HG02588 (cell line): Measurements from ENCODE around the gene PAFAH1B1.
"Not testable (repeated sequence)": the region's sequence is repeated elsewhere in the genome, so short reads cannot be mapped to it uniquely, and the experiment has no call there.

Source experiments
- ATAC-seq: cut with Tn5 transposase; IDR thresholded peaks from one replicate; pipeline ENCODE4 v1.9.1; 2021; ENCODE audit warnings: mild to moderate bottlenecking, moderate library complexity; ENCODE audit not compliant: unreplicated experiment

PAFAH1B1 gene

DNA sequence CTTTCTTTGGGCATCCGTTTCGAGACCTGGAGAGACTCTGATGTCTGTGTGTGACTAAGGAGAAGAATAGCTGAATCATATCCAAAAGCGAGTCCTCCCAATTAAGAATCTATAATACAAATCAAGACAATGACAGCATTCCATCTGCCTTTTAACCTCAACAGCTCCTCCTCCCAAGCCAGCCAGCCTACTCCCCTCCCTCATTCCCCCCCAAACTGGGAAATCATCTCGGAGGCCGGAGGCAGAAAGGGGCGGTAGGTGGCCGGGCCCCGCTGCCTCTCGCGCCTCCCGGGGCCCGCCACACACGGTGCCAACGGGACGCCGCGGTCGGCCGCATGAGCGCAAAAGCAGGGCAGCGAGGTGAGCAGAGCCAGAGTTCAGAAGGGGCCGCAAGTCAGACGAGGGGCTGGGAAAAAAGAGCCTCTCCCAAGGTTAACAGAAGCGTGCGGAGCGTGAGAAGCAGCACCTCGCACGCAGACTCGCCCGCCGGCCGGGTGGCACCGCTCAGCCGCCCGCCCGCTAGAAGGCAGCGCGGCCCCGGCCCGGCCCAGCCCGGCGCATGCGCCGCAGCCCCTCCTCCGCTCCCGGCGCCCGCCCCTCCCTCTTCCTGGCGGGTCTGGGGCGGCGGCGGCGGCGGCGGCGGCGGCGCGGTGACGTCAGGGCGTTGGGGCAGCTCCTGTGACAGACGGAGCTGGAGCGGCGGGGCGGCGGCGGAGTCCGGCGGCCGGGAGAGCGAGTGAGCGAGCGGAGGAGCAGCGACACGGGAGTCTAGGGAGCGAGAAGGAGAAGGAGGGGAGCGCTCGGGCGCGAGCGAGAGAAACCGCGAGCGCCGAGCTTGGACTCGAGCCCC, at the start of gene PAFAH1B1:
Gene PAFAH1B1, plus strand, starts transcription at position 684 of the 850 bp plus-strand sequence. CDS start 44,635 bp downstream, outside the sequence.
- peak; percentile 77 for ATAC-seq

DNA sequence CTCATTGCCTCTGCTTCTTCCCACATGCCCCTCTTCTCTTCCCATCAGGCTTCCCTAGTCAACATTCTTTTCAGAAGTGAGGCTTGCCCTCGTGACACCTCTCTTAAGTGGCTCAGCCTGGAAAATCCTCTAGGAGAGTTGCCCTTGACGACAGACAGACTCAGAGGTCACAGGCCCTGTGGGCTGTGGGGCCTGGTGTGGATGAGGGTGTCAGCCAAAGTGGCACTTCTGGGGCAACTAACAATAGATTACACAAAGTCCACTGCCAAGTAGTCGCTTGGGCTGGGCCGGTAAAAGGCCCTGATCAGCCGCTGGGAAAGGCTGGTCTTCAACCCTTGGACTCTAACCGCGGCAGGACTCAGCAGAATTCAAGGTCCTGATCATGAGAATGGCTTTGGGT, 48.1 kb upstream of the PAFAH1B1 start:
- ATAC-seq, result no peak

DNA sequence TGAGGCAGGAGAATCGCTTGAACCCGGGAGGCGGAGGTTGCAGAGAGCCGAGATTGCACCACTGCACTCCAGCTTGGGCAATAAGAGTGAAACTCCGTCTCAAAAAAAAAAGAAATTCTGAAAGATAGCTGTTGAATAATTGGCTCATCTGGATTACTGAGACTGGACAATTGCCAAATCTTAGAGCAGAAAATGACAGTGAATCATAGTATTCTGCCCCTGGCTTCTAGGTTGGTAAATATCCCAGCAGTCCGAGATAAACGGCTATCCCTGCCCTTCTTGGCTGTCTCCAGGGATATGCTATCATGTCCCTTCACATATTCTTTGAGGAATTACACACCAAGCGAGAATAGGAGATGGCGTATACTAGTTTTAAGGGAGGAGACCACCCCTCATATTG, 46.3 kb upstream of the PAFAH1B1 start:
- ATAC-seq, result no peak

DNA sequence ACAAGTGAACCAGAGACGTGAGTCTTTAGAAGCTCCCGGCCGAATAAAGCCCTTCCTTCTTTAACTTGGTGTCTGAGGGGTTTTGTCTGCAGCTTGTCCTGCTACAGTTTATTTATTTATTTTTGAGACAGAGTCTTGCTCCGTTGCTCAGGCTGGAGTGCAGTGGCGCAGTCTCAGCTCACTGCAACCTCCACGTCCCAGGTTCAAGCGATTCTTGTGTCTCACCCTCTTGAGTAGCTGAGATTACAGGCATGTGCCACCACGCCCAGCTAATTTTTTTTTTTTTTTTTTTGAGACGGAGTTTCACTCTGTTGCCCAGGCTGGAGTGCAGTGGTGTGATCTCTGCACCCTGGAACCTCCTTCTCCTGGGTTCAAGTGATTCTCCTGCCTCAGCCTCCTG, 45.4 kb upstream of the PAFAH1B1 start:
- ATAC-seq, result not testable (repeated sequence)

DNA sequence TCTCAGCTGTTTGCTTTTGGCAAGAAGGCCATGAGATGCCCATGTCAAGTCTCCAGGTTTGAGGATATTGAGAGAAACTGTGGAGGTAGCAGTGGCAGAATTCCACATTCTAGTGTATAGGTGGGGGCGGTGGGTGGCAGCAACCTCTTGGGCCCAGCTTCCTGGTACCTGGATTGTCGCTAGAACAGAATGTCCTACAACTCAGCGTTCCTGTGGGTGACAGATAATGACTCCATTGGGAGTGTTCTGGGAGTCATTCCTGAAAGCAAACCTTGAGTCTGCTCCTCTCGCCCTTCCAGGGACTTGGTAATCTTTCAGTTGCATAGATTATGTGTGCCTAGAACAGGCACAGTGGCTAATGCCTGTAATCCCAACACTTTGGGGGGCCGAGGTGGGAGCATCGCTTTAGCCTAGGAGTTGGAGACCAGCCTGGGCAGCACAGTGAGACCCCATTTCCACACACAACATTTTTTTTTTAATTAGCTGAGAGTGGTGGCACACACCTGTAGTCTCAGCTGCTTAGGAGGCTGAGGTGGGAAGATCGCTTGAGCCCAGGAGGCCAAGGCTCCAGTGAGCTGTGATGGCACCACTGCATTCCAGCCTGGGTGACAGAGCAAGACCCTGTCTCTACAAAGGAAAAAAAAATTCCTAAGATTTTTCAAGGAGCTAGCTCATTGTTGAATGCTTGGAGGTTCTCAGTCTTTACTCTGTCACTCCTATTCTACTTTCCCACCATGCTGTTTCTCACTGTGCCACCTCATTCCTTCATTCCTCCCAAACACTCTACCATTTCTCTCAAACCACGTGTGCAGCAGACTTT, 43.9 kb upstream of the PAFAH1B1 start:
- no peak for ATAC-seq

DNA sequence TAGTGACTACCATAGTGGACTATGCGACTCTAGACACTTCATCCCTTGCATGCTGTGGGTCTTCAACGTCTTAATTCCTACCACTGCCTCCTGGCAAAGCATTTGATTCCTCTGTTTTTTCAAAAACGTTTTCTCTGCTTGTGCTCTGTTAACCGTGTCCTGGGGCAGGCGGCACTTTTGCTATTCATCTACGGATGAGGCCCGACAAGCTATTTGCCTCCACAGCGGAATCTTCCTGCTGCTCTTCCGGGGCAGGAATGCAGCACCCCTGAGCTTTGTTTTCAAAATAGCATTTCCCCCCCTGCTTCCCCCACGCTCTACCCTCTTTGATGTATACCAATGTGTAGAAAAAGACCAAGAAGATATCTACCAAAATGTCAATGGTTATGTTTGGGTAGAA, 42.0 kb upstream of the PAFAH1B1 start:
- no peak for ATAC-seq

DNA sequence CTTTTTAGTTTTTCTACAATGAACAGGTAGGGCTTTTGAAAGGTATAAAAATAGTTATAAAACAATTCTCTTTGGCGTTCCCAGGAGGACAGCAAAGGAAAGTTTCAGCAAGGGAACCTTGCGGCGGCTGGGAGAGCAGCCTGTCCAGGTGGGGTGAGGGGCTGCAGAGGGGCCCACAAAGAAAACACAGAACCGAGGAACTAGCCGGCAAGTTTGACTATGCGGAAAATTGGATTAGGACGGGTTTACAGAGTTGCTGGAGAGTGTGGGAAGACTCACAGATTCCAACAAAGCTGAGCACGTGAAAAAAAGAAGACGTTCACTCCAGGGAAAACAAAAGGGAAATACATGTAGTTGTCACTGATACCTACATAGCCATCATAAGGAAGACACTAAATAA, 41.5 kb upstream of the PAFAH1B1 start:
- no peak for ATAC-seq

DNA sequence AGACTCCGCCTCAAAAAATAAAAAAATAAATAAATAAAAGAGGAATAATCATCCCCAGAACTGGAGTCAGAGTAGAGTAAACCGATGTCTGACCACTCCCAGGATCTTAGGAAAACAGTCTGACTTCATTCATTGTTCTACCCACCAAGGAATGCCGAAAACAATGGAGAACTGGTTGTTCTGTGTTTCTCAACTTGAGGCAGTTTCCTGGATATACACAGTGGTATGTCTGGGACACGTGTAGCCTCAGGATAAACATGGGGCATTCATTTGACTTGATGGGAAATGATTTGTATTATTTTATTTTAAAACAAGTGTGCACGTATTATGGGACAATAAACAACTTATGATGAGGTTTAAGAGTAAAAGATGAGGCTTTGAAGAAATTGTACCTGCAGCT, 32.8 kb upstream of the PAFAH1B1 start:
- no peak for ATAC-seq

DNA sequence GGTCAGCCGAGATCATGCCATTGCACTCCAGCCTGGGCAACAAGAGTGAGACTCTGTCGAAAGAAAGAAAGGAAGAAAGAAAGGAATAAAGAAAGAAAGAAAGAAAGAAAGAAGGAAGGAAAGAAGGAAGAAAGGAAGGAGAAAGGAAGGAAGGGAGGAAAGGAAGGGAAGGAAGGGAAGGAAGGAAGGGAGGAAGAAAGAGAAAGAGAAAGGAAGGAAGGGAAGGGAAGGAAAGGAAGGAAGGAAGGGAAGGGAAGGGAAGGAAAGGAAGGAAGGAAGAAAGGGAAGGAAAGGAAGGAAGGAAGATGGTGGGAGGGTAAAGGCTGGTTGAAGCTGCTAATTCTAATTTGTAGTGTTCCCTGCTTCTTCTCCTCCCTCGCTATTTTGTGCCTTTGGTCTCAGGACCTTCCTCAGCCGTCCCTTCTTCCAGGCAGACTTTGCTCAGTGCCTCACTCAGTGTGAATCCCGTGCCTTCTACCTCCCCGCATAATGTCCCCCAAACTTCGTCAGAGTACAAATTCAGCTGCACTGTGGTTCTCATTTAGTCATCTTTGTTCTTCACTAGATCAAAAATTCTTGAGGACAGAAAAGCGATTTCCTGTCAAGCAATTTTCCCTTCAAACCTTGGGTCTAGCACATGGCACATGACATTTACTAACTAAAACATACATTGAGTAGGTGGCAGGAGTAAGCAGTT, 31.1 kb upstream of the PAFAH1B1 start:
- ATAC-seq, result no peak

DNA sequence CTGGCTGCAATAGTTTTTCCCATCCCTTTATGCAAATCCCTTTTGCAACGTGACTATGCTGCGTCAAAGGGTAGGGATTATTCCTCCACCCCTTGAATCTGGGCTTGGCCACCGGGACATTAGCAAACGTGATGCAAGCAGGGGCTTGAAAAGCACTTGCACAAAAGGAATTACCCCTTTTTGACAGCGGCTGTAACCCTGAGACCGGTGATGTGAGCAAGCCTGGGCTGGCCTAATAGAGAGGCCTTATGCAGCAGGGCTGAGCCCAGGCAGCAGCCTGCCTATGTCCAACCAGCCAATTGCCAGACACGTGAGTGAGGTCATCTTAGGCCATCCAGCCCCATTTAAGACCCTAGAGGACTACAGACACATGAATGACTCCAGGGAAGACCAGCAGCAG, 30.4 kb upstream of the PAFAH1B1 start:
- ATAC-seq, result no peak

DNA sequence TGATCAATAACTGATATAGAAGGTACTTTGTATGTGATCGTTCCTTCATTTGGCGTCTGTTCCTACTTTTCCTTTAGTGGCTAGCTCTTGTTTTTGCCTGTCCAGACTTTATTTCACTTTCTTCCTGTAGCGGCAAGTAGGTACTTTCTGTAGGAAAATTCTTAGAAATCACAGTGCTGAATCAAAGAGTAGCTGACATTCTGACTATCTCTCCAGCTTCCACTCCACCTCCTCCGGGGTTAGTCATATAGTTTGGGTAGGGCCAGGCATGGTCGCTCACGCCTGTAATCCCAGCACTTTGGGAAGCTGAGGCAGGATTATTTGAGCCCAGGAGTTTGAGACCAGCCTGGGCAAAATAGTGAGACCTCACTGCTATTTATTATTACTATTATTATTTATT, 29.9 kb upstream of the PAFAH1B1 start:
- ATAC-seq, result no peak

DNA sequence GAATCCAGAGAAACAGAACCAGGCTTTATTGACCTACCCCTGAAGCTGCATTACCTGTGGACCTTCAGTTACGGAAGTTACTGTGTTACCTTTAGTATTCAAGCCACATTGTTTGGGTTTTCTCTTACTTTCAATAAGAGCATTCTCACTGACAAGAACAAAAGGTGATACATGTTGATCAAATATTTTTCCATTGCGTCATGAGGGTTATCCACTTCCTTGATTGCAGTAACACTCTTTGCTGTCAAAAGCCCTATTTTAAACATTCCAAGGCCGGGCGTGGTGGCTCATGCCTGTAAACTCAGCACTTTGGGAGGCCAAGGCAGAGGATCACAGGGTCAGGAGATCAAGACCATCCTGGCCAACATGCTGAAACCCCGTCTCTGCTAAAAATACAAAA, 28.6 kb upstream of the PAFAH1B1 start:
- ATAC-seq, result no peak

DNA sequence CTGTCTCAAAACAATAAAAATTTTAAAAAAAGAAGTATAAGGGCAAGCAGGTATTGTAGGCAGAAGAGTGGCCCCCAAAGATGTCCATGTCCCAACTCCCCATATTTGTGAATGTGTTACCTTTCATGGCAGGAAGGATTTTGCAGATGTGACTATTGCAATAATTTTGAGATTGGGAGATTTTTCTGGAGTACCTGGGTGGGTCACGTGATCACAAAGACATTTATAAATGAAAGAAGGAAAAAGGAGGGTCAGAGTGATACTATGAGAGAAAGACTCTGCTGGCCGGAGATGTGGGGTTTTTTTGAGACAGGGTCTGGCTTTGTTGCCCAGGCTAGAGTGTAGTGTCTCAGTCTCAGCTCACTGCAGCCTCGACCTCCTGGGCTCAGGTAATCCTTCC, 27.4 kb upstream of the PAFAH1B1 start:
- ATAC-seq, result no peak

DNA sequence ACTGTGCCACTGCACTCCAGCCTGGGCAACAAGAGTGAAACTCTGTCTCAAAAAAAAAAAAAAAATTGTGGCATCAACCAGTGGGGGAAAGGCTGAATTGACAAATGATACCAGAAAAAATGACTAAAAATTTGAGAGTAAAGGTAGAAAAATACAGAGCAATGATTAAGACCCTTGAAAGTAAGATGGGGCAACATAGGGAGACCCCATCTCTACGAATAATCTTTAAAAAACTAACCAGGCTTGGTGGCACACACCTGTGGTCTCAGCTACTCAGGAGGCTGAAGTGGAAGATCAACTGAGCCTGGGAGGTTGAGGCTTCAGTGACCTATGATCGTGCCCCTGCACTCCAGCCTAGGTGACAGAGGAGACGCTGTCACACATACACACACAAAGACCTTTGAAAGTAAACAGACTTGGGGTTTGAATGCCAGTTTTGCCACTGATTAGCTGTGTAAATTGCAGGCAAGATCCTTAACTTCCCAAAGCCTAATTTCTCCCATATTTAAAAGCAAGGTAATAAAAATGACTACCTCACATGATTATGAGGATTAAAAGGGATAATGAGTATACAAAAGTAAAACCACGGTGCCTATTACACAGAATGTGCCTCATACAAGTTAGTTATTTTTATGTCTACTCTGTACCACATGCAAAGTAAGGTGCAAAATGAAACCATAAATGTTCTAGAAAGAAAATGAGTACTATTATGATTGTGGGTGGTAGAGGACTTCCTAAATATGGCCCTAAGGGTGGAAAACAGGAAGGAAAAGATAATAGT, 21.7 kb upstream of the PAFAH1B1 start:
- peak; percentile 71 for ATAC-seq

DNA sequence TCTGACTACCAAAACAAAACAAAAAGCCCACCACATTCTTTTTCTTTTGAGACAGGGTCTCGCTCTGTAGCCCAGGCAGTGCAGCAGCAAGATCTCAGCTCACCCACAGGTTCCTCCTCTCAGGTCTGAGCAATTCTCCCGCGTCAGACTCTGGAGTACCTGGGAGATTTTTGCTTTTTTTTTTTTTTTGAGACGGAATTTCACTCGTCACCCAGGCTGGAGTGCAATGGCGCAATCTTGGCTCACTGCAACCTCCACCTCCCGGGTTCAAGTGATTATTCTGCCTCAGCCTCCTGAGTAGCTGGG, 21.2 kb upstream of the PAFAH1B1 start:
- ATAC-seq, result not testable (repeated sequence)

DNA sequence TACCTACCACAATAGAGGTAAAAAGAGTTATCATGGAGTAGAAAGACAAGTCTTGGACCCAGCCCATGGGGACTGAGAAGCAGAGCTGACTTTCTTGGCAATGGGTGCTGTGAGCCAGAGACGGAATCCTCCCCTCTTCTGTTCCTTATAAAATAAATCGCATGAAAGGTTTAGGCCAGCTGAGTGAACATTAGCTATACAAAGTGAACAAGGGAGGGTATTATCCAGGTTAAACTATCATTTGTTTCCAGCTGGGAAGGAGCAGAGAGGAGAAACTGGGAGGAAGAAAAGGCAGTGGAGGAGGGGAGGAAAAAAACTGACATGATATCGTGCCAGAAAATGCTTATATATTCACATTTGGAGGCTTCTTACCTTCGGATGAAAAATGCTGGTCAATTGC, 13.3 kb upstream of the PAFAH1B1 start:
- no peak for ATAC-seq

DNA sequence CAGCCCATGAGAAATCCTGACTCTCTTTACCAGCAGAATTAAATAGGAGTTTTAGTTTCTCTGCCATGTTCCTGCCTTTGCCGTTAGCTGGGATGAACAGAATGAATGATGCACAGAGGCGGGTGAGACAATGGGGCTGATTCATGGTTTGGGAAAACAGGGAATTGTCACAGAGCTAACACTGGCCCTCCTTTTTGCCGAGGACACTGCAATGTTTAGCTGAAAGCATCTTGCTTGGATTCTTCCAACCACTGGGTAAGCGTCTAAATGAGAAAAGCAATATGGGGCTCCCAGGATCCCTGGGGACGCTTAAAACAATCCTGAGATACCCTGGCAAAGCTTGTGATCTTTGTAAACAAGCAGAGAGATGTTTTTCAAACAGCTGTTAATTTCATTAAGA, 12.8 kb upstream of the PAFAH1B1 start:
- ATAC-seq, result no peak

DNA sequence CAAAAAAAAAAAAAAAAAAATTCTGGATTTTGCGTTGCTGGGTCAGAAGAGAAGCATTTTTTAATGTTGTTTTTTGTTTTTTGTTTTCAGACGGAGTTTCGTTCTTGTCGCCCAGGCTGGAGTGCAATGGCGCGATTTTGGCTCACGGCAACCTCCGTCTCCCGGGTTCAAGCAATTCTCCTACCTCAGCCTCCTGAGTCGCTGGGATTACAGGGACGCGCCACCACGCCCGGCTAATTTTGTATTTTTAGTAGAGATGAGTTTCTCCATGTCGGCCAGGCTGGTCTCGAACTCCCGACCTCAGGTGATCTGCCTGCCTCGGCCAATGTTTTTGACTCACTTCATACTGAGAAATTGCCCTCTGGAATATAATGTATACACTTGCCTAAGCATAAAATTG, 11.0 kb upstream of the PAFAH1B1 start:
- ATAC-seq, result no peak

DNA sequence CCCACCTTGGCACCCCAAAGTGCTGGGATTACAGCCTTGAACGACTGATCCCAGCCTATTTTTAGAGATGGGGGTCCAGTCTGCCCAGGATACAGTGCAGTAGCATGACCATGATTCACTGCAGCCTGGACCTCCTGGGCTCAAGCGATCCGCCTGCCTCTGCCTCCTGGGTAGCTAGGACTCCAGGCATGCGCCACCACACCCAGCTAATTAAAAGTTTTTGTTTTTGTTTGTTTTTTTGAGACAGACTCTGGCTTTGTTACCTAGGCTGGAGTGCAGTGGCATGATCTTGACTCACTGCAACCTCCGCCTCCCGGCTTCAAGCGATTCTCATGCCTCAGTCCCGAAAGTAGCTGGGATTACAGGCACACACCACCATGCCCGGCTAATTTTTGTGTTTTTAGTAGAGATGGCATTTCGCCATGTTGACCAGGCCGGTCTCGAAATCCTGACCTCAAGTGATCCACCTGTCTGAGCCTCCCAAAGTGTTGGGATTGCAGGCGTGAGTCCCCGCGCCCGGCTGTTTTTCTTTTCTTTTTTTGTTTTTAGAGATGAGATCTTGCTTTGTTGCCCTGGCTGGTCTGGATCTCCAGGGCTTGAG, 2.3 kb upstream of the PAFAH1B1 start:
- ATAC-seq, result no peak
